Measurements from ENCODE around the gene CPXM1.

The CPXM1 gene

DNA sequence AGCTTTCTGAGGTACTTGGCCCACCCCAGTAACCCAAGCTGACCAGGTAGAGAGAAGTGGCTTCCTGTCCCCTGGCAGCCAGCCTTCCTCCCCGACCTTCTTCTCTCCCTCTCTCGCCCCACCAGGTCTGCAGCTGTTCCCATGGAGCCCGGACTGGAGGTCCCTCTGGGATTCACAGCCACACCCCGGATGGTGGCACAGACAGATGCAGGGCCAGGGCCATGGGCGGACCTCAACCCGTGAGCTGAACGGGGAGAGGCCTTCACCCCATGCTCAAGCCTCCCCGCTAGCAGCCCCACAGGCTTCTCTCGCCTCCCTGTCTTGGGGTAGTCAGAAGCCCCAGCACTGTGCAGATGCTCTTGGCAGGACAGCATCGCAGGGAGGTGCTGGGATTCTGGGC, 41.3 kb downstream of the CPXM1 start:
- DNase-seq (ENCODE audit: low read depth), result no peak
- H3K4me3 ChIP-seq (ENCODE audit: low read depth, low read length), result no peak overlapping the region
- TF ChIP-seq, protein P1, sequence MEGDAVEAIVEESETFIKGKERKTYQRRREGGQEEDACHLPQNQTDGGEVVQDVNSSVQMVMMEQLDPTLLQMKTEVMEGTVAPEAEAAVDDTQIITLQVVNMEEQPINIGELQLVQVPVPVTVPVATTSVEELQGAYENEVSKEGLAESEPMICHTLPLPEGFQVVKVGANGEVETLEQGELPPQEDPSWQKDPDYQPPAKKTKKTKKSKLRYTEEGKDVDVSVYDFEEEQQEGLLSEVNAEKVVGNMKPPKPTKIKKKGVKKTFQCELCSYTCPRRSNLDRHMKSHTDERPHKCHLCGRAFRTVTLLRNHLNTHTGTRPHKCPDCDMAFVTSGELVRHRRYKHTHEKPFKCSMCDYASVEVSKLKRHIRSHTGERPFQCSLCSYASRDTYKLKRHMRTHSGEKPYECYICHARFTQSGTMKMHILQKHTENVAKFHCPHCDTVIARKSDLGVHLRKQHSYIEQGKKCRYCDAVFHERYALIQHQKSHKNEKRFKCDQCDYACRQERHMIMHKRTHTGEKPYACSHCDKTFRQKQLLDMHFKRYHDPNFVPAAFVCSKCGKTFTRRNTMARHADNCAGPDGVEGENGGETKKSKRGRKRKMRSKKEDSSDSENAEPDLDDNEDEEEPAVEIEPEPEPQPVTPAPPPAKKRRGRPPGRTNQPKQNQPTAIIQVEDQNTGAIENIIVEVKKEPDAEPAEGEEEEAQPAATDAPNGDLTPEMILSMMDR (IDR thresholded peaks at IDR 0.05; ENCODE audit: control insufficient read depth, extremely low read depth, insufficient read depth), result no peak

DNA sequence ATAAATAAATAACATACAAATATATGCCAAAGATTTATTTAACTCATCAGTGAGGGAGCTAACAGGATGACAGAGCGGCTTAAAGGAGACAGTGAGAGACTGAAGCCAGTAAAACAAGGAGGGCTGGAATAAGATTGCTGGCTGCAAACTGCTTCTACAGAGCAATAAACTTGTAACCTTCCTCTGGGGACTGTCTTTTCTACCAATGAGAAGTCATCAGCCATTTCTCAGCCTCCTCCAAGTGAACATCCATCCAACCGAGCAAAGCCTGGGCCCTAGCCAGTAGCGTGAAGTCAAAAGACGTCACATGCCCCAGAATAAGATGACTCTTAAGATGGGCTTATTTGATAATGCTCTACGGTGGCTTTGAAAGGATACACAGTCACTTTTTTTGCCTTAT, 42.5 kb downstream of the CPXM1 start:
- H3K4me3 ChIP-seq (ENCODE audit: low read depth, low read length), result no peak overlapping the region
- TF ChIP-seq, protein P1 (IDR thresholded peaks at IDR 0.05; ENCODE audit: control insufficient read depth, extremely low read depth, insufficient read depth), result no peak
- DNase-seq (ENCODE audit: low read depth), result no peak

DNA sequence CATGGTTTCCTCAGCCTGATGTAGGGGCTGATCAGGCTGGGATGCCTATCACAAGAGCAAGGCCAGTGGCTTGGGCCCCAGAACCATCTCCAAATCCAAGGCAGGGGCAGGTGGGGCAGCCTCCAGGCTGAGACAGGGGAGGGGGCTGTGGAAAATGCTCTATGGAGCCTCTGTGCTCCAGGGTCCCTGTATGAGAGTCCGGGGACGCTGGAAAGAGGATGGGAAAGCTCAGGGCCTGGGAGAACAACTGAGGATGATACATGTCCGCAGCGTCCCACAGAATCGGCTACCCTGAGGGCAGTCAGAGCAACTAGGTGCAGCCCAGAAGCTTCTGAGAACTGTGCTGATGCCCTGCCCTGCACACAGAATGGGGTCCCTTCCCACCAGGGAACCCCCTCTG, 43.4 kb downstream of the CPXM1 start:
- TF ChIP-seq, protein P1 (IDR thresholded peaks at IDR 0.05; ENCODE audit: control insufficient read depth, extremely low read depth, insufficient read depth), result no peak
- H3K4me3 ChIP-seq (ENCODE audit: low read depth, low read length), result no peak overlapping the region
- DNase-seq (ENCODE audit: low read depth), result no peak

DNA sequence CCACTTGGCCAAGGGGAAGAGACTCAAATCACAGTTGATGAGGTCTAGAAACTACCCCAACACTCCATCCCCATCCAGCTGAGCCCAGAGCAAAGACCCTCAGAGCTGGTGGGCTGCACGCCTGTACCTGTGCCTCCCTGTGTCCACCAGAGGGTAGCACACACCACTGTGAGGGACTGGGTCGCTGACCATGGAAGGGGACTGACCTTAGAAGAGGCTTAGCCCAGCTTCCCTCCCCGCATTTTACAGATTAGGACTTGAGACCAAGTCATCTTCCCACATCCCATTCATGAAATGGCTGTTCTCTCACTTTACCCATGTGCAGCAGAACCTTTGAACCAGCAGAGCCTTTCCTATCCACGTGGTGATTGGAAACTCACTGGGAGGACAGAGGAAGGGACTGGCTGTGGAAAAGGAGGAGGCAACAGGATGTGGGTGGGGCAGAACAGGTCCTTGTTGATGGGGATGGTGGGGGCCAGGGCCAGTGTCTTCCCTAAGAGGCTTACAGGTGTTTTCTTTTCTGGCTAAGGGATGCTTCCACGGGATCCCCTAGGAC, 44.3 kb downstream of the CPXM1 start:
- no peak overlapping the region for H3K4me3 ChIP-seq (ENCODE audit: low read depth, low read length)
- DNase-seq (ENCODE audit: low read depth), result no peak
- TF ChIP-seq, protein P1 (IDR thresholded peaks at IDR 0.05; ENCODE audit: control insufficient read depth, extremely low read depth, insufficient read depth), result peak; percentile 84

DNA sequence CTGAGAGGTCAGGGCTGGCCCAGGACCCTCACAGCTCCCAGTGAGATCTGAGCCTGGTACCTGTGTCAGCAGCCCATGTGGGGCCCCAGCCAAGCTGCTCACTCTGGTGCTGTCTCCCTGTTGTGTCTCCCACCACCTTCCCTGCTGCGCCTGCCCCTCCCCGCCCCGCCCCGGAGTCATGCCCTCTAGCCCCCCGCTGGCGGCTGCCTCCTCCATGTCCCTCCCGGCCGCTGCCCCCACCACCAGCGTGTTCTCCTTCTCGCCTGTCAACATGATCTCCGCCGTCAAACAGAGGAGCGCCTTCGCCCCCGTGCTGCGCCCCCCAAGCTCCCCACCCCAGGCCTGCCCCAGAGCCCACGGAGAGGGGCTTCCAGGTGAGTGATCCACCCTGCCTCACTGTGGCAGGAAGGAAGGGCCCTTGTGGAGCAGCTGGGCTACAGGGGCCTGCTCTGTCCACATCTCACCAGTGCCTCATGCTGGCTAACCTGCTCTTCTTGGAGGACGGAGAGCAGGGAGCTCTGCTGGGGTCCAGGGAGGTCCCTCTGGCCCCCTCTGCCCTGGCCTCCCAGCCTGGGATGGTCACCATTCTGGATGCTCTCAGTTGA, 44.9 kb downstream of the CPXM1 start:
- no peak overlapping the region for H3K4me3 ChIP-seq (ENCODE audit: low read depth, low read length)
- TF ChIP-seq, protein P1 (IDR thresholded peaks at IDR 0.05; ENCODE audit: control insufficient read depth, extremely low read depth, insufficient read depth), result no peak
- no peak for DNase-seq (ENCODE audit: low read depth)

DNA sequence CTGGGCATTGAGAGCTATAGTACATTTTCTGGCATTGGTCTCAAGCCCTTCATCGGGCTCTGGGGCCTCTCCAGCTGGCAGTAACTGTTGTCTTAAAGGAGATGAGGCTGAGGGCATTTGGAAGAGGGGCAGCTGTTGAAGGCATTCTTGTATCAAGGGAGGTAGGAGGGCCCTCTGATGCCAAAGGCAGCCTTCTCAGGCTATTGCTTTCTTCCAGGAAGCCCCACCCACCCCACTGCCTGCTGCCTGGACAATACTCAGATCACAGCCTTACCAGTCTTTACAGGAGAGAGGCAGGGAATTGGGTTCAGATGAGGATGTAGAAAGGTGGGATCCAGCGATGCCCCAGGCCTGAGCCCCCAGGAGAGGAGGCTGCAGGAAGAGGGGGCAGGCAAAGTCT, 46.0 kb downstream of the CPXM1 start:
- H3K4me3 ChIP-seq (ENCODE audit: low read depth, low read length), result no peak overlapping the region
- DNase-seq (ENCODE audit: low read depth), result no peak
- TF ChIP-seq, protein P1 (IDR thresholded peaks at IDR 0.05; ENCODE audit: control insufficient read depth, extremely low read depth, insufficient read depth), result no peak
